ENCODE results near the gene TMEM107.

The TMEM107 gene

GRCh38 chr17:8128125-8128784, 47.9 kb downstream of the TMEM107 start:
- DNase-seq: no peak

DNA sequence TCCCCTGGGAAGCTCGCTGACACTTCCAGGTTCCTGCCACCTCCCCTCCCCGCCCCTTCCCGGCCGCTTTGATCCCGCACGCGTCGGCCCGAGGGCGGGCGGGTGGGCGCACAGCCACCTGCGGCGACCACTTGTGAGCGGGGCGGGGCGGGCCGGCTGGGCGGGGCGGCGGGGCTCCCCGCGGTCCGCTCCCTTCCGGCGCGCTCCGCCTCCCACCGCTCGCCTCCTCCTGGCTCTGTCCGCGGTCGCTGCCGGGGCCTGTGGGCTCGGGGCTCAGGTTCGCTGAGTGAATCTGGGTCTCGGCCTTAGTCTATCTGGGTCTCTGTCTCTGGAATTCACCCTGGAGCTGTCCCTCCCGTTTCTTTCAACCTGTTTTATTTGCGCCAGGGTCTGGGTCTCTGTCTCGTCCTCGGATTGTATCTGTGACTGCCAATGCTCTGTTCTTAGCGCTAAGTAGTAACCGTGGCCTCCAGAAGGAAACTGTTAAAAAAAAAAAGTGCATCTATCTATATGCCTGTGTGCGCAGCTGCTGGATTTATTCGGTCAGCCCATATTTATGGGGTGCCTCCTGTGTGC, 49.6 kb downstream of the TMEM107 start:
- peak; percentile 27 for DNase-seq

- DNase-seq: peak; percentile 56
Observed at GRCh38 chr17:8125947-8126490, 50.2 kb downstream of the TMEM107 start.

GRCh38 chr17:8125154-8125946, 50.8 kb downstream of the TMEM107 start:
- DNase-seq: peak; percentile 65

DNA sequence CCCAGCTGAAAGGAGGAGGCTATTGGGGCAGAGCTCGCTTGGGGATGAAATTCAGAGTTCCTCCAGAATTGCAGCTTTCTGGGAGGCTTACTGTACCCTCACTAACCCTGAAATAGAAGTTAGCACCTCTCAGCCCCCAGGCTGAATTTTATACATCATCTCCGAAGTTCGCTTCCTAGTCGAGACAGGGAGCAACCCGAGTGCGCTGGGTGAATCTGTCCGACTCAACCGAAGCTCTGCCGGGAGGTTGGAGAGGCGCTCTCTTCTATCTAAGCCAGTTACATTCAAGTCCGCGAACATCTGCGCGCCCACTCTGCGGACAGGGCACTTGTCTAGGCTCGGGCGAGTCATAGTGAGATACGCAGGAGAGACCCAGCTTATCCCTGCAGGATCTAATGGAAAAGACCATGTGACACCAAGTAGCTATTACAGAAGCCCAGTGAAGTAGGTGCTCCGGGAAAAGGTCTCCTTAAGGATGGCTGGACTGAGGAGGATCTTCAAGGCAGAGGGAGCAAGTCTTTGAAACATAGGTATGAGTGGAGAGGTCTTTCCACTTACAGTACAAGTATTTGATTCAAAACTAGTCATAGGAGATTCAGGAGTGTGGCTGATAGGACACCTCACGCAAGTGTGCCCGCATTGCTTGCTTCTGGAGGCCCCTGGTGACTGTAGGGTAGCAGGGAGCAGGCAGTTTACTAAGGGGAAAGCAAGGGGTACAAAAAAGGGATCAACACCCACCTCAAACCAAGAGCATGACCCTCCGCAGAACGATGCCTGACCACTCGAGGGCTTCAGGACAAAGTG, 51.6 kb downstream of the TMEM107 start:
- DNase-seq: no peak

- no peak for DNase-seq
Observed at GRCh38 chr17:8123695-8124349, 52.4 kb downstream of the TMEM107 start, which contains the start of gene HES7. Gene HES7, minus strand, starts transcription at chr17:8124106. Its CDS starts 22 bp downstream, at chr17:8124084.

DNA sequence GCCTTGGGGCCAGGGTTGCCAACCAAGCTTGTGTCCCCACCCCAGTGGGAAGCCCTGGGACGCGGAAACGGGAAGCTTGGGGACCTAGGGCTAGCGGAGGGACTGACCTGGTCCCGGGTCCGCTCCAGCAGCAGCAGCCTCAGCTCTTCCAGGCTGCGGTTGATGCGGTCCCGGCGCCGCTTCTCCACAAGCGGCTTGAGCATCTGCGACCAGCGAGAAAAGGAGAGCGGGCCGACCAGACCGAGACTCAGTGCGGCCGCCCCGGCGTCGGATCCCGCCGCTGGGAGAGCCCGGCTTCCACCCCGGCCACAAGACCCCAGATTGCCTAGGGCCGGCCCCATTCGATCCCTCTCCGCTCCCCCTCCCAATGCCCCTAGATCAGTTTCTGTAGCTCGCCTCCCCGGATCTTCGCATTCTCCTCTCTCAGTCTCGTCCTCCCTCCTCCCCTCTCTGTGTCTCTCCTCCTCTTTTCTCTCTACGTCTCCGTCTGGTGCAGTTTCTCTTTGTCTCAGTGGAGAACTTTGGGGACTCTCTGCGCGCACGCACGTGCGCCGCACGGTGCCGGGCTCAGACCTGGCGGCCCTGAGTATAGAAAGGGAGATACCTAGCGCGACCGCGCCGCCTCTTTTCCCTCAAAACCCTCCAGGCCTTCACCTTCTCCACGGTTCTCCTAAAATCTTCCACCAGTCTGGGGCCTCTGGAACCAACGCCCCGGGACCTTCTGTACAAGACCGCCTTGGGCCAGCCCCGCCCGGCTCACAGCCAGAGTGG, 53.1 kb downstream of the TMEM107 start:
- DNase-seq: no peak

Measured in NCI-H2227 treated with DMSO at 0.1 percent for 48 hours (cell line).